ENCODE results near the gene PIGZ. TPM values are rescaled to one million over a fixed set of nuclear protein-coding genes. Genes with fewer than 3 reads are reported as not detected.

PIGZ gene
- total RNA-seq, 1 donor from 2014 or later, result 3.6 TPM

GRCh38 chr3:196965804-196966173, 2.8 kb downstream of the PIGZ start:
- peaks cover 13% of the 10 kb centered on the region for H3K4me1 ChIP-seq
- no peaks in the 10 kb centered on the region for H3K27me3 ChIP-seq
- no peak for ATAC-seq
- H3K9me3 ChIP-seq, result no peaks in the 10 kb centered on the region
- DNase-seq, result no peak
- no peaks in the 10 kb centered on the region for H3K36me3 ChIP-seq
- TF ChIP-seq, protein P1, sequence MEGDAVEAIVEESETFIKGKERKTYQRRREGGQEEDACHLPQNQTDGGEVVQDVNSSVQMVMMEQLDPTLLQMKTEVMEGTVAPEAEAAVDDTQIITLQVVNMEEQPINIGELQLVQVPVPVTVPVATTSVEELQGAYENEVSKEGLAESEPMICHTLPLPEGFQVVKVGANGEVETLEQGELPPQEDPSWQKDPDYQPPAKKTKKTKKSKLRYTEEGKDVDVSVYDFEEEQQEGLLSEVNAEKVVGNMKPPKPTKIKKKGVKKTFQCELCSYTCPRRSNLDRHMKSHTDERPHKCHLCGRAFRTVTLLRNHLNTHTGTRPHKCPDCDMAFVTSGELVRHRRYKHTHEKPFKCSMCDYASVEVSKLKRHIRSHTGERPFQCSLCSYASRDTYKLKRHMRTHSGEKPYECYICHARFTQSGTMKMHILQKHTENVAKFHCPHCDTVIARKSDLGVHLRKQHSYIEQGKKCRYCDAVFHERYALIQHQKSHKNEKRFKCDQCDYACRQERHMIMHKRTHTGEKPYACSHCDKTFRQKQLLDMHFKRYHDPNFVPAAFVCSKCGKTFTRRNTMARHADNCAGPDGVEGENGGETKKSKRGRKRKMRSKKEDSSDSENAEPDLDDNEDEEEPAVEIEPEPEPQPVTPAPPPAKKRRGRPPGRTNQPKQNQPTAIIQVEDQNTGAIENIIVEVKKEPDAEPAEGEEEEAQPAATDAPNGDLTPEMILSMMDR (IDR thresholded peaks at IDR 0.05), result no peak
- intact Hi-C loops (cut with DNase I), result no loop called here
- H3K27ac ChIP-seq, result no peak overlapping the region
- no peak overlapping the region for H3K4me3 ChIP-seq

- no peak overlapping the region for H3K27ac ChIP-seq
- no peak for ATAC-seq
- H3K27me3 ChIP-seq, result no peaks in the 10 kb centered on the region
- no peak overlapping the region for H3K4me3 ChIP-seq
- H3K36me3 ChIP-seq, result no peaks in the 10 kb centered on the region
- TF ChIP-seq, protein P1 (IDR thresholded peaks at IDR 0.05), result no peak
- intact Hi-C loops (cut with DNase I), result no loop called here
- H3K9me3 ChIP-seq, result no peaks in the 10 kb centered on the region
- DNase-seq, result no peak
- peaks cover 13% of the 10 kb centered on the region for H3K4me1 ChIP-seq
Measured at GRCh38 chr3:196965112-196965803, 3.4 kb downstream of the PIGZ start.

DNA sequence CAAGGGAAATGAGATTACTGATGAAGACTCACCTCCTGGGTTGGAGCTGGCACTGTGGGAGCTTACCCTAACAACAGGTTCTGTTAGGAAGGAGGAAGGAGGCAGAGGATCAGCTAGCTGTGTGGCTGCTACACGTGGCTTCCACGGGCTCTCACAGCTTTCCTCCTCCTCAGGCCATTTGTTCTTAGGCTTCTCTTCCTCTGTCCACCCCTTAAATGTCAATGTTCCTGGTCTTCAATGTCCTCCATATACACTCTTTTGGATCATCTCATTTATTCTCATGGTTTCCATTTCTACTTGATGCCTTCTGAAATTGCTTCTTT, 5.0 kb downstream of the PIGZ start:
- Histone ChIP-seq H3K27me3 (no peaks in the 10 kb centered on the region), H3K36me3 (no peaks in the 10 kb centered on the region), H3K4me3 (no peak overlapping the region), H3K4me1 (peaks cover 13% of the 10 kb centered on the region), H3K9me3 (no peaks in the 10 kb centered on the region), H3K27ac (no peak overlapping the region)
- DNase-seq, result no peak
- TF ChIP-seq, protein P1 (IDR thresholded peaks at IDR 0.05), result no peak
- intact Hi-C loops (cut with DNase I), result no loop called here
- no peak for ATAC-seq

GRCh38 chr3:196962930-196963630, 5.6 kb downstream of the PIGZ start:
- no peaks in the 10 kb centered on the region for H3K27me3 ChIP-seq
- peaks cover 10% of the 10 kb centered on the region for H3K4me1 ChIP-seq
- H3K4me3 ChIP-seq, result no peak overlapping the region
- no peaks in the 10 kb centered on the region for H3K9me3 ChIP-seq
- DNase-seq (no peak), ATAC-seq (no peak)
- intact Hi-C loops (cut with DNase I), result no loop called here
- TF ChIP-seq, protein P1 (IDR thresholded peaks at IDR 0.05), result no peak
- no peaks in the 10 kb centered on the region for H3K36me3 ChIP-seq
- H3K27ac ChIP-seq, result no peak overlapping the region

- Histone ChIP-seq H3K4me3 (no peak overlapping the region), H3K27ac (no peak overlapping the region), H3K4me1 (peaks cover 2% of the 10 kb centered on the region), H3K27me3 (no peaks in the 10 kb centered on the region), H3K36me3 (no peaks in the 10 kb centered on the region), H3K9me3 (no peaks in the 10 kb centered on the region)
- ATAC-seq (no peak), DNase-seq (no peak)
- intact Hi-C loops (cut with DNase I), result no loop called here
- TF ChIP-seq, protein P1 (IDR thresholded peaks at IDR 0.05), result no peak
Measured at GRCh38 chr3:196962108-196962929, 6.3 kb downstream of the PIGZ start.
